NCI-H2171 treated with DMSO at 0.1 percent for 48 hours (cell line): ENCODE measurements around the gene SLC38A1.
"Not testable (repeated sequence)": the region's sequence is repeated elsewhere in the genome, so short reads cannot be mapped to it uniquely, and the experiment has no call there.

Experiments used
- DNase-seq: peaks from one replicate; lab custom pipeline; 2025; lab: John Stamatoyannopoulos, UW

SLC38A1 gene

DNA sequence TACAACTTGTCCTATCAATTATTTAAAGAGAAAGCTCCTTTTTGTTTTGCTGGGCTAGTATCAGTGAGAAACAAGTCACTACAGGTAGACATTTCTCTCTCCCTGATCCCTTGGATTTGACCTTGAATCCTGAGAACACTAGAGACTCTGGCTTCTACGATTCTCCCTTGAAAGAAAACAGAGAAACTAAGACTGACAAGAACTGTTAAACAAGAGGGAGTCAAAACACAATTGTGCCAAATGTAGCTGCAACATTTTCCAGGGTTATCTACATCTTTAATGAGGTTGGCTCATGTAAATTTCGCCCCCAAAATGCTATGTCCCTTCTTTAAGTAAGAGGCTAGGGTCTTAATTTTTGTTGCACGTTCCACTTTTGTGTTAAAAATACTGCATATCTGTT, 62.4 kb downstream of the SLC38A1 start:
- no peak for DNase-seq

GRCh38 chr12:46205294-46205693, 63.5 kb downstream of the SLC38A1 start:
- DNase-seq: no peak

DNA sequence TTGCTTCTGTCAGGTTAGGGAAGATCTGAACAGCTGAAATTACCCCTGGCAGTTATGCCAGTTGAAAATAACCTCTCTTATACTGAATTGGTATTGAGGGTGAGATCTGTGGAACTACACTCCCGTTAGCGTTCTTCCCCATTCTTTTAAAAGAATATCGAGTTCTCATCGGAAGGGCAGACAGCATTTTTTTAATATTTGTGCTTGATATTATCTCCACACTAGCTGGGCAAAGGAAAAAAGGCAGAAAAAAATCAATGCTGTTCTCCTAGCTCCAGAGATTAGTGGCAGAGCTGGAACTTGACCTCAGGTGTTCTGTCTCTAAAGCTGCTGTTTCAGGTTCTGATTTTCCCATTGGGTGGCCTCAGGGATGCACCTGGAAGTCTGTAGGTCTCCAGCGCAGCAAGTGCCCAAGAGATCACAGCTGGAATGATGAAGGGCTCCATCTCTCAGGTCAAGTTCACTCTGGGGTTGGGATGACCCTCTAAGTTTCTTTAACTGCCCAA, 67.5 kb downstream of the SLC38A1 start:
- DNase-seq: no peak

GRCh38 chr12:46200551-46200950, 68.3 kb downstream of the SLC38A1 start:
- no peak for DNase-seq

DNA sequence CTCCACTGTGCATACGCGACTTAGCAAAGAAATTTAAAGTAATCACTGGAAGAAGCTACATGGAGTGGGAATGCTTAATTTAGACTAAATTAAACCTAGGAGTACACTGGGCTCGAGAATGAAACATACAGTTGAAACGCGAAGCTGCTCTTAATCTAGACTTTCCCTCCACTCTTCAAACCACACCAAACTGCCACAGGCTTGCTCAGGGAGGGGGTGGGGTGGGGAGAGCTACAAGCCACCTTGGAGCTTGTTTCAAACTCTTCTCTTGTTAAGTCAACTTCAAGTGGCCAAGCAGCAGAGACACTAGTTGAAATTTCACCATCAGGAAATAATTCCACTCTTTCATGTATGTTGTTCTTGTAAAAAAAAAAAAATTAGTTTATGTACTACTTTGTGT, 69.9 kb downstream of the SLC38A1 start:
- no peak for DNase-seq

- no peak for DNase-seq
These were observed 71.0 kb downstream of the SLC38A1 start for GRCh38 chr12:46197883-46198282.

DNA sequence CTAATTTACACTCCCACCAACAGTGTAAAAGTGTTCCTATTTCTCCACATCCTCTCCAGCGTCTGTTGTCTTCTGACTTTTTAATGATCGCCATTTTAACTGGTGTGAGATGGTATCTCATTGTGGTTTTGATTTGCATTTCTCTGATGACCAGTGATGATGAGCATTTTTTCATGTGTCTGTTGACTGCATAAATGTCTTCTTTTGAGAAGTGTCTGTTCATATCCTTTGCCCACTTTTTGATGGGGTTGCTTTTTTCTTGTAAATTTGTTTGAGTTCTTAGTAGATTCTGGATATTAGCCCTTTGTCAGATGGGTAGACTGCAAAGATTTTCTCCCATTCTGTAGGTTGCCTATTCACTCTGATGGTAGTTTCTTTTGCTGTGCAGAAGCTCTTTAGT, 78.3 kb downstream of the SLC38A1 start:
- not testable (repeated sequence) for DNase-seq

DNA sequence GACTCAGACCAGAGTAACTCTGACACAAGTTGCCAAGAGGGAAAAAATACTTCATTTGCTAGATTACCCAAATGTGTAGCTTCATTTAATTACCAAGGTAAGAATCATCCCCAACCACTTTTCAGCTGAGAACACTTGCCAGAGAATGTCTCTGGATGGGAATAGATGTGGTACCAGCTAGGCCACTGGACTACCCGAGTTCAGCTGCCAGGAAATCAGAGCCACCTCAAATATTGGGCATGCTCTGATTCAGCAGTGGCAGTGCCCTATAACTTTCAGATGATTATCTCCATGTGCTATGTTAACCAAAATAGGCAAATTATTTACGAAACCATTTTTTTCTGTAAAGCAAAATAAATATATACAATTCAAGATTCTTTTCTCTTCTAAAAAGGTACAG, 80.7 kb downstream of the SLC38A1 start:
- DNase-seq: no peak

DNA sequence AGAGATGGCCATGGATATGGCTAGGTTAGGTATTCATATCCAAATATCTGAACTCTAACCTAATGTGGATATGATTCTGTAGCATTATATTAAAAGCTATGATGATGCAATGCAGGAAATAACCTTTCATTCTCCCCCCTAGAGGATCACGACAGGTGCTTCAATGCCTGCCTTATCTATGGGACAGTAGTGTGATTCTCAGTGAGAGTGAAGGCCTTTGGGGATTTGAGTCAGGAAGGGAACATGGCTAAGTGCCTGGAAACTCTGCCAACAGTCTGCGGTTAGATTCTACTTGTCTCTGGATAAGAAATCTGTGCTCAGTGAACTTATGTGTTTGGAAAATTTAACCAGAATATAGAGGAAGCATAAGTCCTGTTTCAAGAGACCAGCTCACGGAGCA, 81.8 kb downstream of the SLC38A1 start:
- DNase-seq: peak; percentile 11

GRCh38 chr12:46186088-46186487, 82.8 kb downstream of the SLC38A1 start:
- no peak for DNase-seq

DNA sequence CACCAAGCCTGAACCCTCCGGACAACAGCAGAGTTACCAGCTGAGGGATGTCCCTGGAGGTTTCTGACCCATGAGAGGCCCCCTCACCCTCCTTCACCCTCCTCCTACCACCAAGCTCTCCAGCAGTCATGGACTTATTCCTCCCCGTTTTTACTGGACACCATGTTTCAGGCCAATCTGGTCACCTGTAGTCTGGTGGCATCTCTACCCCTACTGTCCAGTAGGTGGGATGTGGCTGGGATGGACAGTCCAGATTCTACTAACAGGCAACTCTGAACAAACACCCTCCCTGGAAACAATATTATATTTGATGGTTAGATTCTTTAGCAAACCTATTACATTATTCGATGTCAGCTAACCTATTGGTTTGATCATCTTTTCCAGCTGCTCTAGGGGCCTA, 83.2 kb downstream of the SLC38A1 start:
- no peak for DNase-seq

DNA sequence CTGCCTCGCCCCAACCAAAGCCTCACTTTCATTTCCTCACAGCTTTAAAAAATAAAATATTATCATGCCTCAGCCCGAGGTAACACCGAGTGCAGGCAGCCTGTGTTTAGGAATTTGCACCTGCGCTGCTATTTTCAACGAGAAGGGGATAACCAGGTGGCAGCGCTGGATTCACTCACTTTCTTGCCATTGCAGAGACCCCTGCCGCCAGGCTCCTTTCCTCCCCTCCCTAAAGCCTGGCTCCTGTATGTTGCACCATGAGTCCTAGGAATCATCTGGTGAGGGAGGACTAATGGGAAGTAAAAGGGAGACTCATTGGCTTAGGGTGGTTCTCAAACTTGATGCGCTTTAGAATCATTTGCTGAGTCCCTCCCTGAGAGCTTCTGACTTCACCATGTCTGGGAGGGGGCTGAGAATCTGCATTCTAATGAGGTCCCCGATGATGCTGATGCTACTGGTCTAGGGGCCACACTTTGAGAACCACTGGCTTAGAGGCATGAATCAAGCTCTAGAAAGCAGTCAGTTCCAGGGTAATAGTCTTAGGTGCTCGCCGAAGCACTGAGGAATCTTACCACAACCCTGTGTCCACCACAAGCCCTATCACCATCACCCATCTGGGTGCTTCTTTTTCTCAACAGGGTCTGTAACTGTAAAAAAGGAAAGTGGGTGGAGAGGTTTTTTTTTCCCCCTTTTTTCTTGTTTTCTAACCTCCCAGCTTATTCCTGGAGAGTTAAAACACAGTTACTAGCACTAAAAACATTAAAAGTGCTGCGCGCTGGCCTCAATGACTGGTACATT, 83.8 kb downstream of the SLC38A1 start:
- DNase-seq: no peak

- no peak for DNase-seq
These were observed 85.7 kb downstream of the SLC38A1 start for GRCh38 chr12:46183112-46183511.

DNA sequence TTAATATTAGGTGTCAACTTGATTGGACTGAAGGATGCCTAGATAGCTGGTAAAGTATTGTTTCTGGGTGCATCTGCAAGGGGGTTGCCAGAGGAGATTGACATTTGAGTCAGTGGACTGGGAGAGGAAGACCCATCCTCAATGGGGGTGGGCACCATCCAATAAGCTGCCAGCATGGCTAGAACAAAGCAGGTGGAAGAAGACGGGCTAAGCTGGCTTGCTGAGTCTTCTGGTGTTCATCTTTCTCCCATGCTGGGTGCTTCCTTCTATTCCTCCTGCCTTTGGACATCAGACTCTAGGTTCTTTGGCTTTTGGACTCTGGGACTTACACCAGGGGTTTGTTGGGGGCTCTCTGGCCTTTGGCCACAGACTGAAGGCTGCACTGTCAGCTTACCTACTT, 87.4 kb downstream of the SLC38A1 start:
- no peak for DNase-seq

- no peak for DNase-seq
These were observed 89.0 kb downstream of the SLC38A1 start for GRCh38 chr12:46179693-46180452.

DNA sequence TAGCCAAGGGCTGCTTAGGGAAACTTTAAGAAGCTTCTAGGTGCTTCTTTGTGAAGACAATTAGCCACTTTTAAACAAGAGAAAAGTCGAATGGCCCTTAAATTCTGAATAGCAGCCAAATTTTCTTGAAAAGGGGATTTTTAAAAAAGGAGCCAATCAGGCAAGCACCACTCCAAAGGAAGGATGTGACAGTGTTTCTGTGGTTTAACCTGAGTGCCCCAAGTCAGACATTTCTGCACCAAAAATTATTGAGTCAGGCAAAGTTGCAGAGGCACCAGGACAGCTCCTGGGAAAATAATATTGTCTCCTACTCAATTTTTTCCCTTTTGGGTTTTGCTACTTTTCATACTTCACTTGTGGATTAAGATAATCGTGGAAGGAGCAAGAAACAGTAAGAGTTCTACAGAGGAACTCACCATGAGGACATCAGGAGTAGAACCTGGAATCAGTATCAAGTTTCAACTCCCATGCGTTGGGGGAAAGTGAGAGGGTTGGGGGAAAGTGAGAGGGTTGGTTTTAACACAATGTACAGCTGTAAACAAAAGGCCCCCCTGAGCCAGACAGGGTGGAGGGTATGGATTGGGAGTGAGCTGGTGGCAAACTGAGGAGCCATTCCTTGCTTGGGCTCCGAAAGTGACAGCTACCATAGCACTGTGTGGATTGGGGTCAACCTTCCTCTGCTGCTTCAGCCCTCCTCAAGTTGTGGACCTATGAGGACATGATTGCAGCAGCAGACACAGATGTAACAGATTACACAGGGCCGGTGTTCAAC, 90.8 kb downstream of the SLC38A1 start:
- no peak for DNase-seq

DNA sequence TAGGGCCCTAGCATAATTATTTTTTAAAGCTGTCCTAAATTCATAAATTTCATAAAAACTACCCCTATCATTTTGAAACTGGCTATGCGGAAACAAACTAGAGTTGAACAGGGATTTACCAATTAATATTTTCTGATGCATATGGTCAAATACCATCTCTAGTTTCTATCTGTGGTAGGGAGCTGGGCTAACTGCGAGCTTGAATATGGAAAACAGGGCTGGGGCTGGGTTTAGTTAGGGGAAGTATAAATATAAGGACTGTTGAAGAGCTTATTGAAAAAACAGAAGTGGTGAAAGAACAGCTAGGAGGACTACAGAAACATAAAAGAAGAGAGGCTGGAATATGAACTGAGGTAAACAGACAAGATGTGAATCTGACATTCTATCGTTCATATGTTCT, 91.8 kb downstream of the SLC38A1 start:
- no peak for DNase-seq

DNA sequence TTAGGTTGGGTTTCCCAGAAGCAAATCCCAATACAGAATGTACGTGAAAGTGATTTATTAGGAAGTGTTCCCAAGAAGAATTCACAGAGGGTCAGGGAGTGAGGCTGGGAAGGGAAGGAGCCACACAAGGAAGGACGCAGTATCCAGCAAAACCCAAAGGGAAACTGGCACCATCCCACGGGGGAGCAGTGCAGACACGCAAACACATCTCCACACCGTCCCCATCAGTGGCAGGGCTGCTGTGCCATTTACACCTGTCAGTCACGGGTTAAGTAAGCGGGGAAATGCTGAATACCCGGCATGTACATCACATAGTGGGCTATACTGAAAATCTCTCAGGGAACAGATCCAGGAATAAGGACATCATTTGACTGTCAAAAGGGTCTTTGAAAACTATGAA, 93.9 kb downstream of the SLC38A1 start:
- no peak for DNase-seq

DNA sequence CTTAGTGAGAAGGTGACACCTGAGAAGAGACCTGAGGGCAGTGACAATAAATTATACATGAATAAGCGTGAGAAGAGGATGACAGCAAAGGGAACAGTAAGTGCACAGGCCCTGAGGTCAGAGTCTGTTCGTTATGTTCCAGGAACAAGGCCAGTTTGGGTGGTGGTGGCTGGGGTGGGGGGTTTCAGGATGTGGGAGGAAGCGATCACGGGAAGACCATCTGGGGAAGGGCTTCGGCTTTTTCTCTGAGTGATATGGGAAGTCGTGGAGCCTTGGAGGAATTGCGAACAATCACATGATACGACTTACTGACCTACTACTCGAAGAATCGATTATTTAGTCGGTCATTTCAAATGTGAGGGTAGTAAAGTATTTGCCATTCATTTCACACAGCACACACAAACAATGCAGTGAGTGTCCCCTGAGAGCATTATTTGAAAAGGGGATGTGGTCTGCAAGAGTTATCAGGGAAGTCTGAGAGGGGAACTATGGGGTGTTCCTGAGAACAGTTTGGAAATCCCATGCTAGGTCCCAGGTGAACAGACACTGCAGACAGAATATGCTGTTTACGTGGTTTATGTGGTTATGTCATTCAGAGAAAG, 94.7 kb downstream of the SLC38A1 start:
- DNase-seq: no peak

- DNase-seq: no peak
These were observed 100.4 kb downstream of the SLC38A1 start for GRCh38 chr12:46168426-46168825.

GRCh38 chr12:46167412-46167811, 101.4 kb downstream of the SLC38A1 start:
- DNase-seq: no peak

DNA sequence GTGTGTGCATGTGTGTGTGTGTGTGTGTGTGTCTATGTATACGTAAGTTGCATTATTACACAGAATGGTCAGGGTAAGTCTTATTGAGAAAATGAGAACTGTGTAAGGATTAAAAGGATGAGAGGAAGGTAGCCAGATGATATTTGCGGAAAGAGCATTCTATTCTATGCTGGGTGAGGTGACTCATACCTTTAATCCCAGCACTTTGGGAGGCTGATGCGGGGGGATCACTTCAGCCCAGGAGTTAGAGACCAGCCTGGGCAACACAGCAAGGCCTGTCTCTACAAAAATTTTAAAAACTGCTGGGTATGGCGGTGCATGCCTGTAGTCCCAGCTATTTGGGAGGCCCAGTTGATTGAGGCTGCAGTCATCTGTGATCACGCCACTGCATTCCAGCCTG, 103.7 kb downstream of the SLC38A1 start:
- DNase-seq: no peak
